IgD-negative memory B cell (primary cell): ENCODE measurements around the gene TGFBI. TPM values are rescaled to one million over a fixed set of nuclear protein-coding genes. Genes with fewer than 3 reads are reported as not detected.

Source experiments
- H3K27ac Mint-ChIP-seq, 3 donors: one replicate each; pipeline ENCODE4 v1.8.0; 2020 to 2022; ENCODE audit warnings: mild to moderate bottlenecking in 3 of 3, mixed read lengths in 3 of 3, moderate library complexity in 1 of 3
- H3K27me3 Mint-ChIP-seq: one replicate; pipeline ENCODE4 v1.8.0; 2021; ENCODE audit warnings: mixed read lengths
- H3K36me3 Mint-ChIP-seq: one replicate; pipeline ENCODE4 v1.8.0; 2020; ENCODE audit warnings: mild to moderate bottlenecking, mixed read lengths
- H3K4me1 Mint-ChIP-seq, 3 donors: one replicate each; pipeline ENCODE4 v1.8.0; 2020 to 2022; ENCODE audit warnings: mixed read lengths in 3 of 3, mild to moderate bottlenecking in 1 of 3
- H3K4me3 Mint-ChIP-seq, 4 donors: one replicate each; pipeline ENCODE4 v1.8.0; 2020 to 2022; ENCODE audit warnings: mild to moderate bottlenecking in 4 of 4, mixed read lengths in 4 of 4, moderate library complexity in 3 of 4
- H3K9me3 Mint-ChIP-seq, 3 donors: one replicate each; pipeline ENCODE4 v1.8.0; 2020 to 2021; ENCODE audit warnings: mixed read lengths in 3 of 3, mild to moderate bottlenecking in 1 of 3
- polyA plus RNA-seq: library from polyadenylated mRNA; unstranded; fragments of 300-500 nt; fragmentation: Illumina TruSeq; gene quantifications from one replicate; pipeline ENCODE4 v1.2.3, GENCODE V29; 2021

TGFBI gene
- polyA plus RNA-seq, 1 donor from 2014 or later: 7.1 TPM

DNA sequence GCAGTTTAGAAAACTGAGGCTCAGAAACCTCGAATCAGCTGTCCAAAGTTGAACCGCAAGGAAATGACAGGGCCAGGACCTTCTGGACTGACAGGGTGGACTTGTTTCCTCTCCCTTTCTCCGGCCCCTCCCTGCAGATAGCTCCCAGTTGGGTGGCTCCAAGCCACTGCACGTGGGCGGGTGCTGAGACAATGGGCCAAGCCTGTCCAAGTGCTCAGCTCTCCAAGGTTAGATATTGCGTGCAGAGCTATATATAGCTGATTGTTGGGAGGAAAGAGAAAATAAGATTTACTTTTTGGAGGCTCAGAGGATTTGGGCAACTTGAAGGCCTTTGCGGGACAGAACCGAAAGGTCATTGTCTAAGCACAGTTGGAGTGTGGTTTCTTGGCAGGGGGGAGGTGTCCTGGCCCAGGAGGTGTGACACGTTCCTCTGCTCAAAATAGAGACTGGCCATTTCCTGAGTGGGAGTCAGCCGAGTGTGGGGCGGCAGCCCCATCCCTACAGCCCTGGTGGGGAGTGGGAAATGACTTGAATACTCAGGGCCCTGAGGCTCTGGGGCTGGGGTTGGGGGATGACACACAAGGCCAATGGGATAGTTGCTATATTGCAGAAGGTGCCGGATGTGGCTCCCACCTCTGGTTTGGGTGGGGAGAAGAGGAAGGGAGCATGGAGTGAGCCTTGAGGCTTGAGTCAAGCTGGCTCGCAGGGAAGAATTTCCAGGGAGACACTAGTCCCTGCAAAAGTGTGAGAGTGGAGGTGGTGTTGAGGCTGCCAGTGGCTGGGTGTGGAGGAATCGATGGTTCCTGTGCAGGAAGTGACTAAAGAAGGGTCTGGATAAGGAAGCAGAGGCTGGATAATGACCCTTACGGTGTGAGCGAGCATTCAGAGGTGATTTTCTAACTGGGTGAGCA lies 59.4 kb downstream of the TGFBI start:
- Mint-ChIP-seq H3K36me3 (no peaks in the 10 kb centered on the region), H3K27ac (no peak overlapping the region), H3K4me3 (no peak overlapping the region), H3K4me1 (no peaks in the 10 kb centered on the region), H3K27me3 (peaks cover 3% of the 10 kb centered on the region), H3K9me3 (no peaks in the 10 kb centered on the region)

GRCh38 chr5:136089791-136090190 lies 61.0 kb downstream of the TGFBI start:
- H3K9me3 Mint-ChIP-seq: no peaks in the 10 kb centered on the region
- peaks cover 1% of the 10 kb centered on the region for H3K27me3 Mint-ChIP-seq
- H3K4me3 Mint-ChIP-seq: no peak overlapping the region

DNA sequence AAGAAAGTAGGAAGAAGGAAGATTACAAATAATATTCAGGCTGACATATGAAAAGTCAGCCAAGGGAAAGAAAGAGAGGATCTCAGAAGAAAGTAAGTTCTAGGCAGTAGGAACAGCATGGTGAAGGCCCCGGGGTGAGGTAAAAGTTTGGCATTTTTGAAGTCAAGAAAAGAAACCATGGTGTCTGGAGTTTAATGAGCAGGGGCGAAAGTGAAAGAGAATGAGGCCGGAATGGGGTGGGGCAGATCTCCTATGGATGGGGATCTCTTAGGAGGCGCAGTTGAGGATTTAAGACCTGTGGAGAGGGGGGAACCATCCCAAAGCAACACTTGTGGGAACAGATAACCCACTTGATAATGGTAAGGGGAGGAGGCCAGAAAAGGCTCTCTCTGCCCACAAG lies 61.5 kb downstream of the TGFBI start:
- peaks cover 1% of the 10 kb centered on the region for H3K27me3 Mint-ChIP-seq
- no peaks in the 10 kb centered on the region for H3K9me3 Mint-ChIP-seq
- H3K36me3 Mint-ChIP-seq: no peaks in the 10 kb centered on the region
- H3K4me1 Mint-ChIP-seq: no peaks in the 10 kb centered on the region
- H3K4me3 Mint-ChIP-seq: no peak overlapping the region
- no peak overlapping the region for H3K27ac Mint-ChIP-seq

More at GRCh38 chr5:136089791-136090190, 61.0 kb downstream of the TGFBI start:
- Mint-ChIP-seq H3K27ac (no peak overlapping the region), H3K36me3 (no peaks in the 10 kb centered on the region), H3K4me1 (no peaks in the 10 kb centered on the region)

- H3K27ac Mint-ChIP-seq: no peak overlapping the region
- H3K36me3 Mint-ChIP-seq: no peaks in the 10 kb centered on the region
- H3K4me1 Mint-ChIP-seq: no peaks in the 10 kb centered on the region
- H3K4me3 Mint-ChIP-seq: no peak overlapping the region
- peaks cover 0 to 2% (median 0%) of the 10 kb centered on the region in 3 donors for H3K9me3 Mint-ChIP-seq
- peaks cover 1% of the 10 kb centered on the region for H3K27me3 Mint-ChIP-seq
These were observed 65.6 kb downstream of the TGFBI start for GRCh38 chr5:136094189-136094912.

- H3K36me3 Mint-ChIP-seq: no peaks in the 10 kb centered on the region
- no peak overlapping the region for H3K4me3 Mint-ChIP-seq
- H3K9me3 Mint-ChIP-seq: peaks cover 0 to 2% (median 0%) of the 10 kb centered on the region in 3 donors
- no peaks in the 10 kb centered on the region for H3K4me1 Mint-ChIP-seq
- peaks cover 1% of the 10 kb centered on the region for H3K27me3 Mint-ChIP-seq
- no peak overlapping the region for H3K27ac Mint-ChIP-seq
These were observed 66.3 kb downstream of the TGFBI start for GRCh38 chr5:136094913-136095641.

DNA sequence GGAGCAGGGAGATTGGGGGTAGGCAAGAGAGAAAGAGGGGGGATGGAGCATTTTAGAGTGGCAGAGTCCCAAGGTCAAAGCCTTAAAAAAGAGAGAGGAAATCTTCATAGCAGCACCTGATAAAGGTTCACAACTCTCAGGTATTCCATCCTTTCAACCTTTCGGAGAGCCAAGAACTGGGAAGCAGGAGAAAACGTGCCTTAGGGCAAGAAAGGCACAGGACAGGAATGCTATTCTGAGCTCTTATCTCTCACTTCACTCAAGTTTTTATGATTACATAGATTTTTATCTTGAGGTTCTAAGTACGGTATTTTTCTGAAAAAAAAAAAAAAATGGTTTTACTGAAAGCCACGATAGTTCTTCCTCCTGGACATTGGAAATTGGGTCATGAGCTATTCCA lies 69.4 kb downstream of the TGFBI start:
- Mint-ChIP-seq H3K9me3 (peaks cover 0 to 2% (median 0%) of the 10 kb centered on the region in 3 donors), H3K36me3 (no peaks in the 10 kb centered on the region), H3K4me1 (no peaks in the 10 kb centered on the region), H3K27ac (no peak overlapping the region), H3K27me3 (no peaks in the 10 kb centered on the region), H3K4me3 (no peak overlapping the region)

DNA sequence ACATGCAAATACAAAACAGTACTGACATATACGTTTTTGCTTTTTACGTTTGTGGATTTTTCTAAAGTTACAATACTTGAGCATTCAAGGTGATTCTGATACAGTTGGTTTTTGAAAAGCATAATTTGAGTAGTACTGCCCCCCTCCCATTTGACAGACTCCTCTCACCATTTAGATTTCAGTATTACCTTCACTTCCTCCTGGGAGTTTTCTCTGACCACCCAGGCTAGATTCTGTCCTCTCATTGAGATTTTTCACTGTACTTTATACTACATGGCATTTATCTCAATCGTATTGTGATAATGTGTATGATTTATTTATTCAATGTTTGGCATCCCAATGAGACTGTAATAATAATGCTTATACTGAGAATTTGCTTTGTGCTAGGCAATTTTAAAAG lies 71.1 kb downstream of the TGFBI start:
- peaks cover 0 to 2% (median 0%) of the 10 kb centered on the region in 3 donors for H3K9me3 Mint-ChIP-seq
- no peaks in the 10 kb centered on the region for H3K4me1 Mint-ChIP-seq
- H3K27ac Mint-ChIP-seq: no peak overlapping the region
- H3K4me3 Mint-ChIP-seq: no peak overlapping the region
- H3K36me3 Mint-ChIP-seq: no peaks in the 10 kb centered on the region
- H3K27me3 Mint-ChIP-seq: peaks cover 2% of the 10 kb centered on the region

- no peaks in the 10 kb centered on the region for H3K36me3 Mint-ChIP-seq
- H3K4me3 Mint-ChIP-seq: no peak overlapping the region
- no peaks in the 10 kb centered on the region for H3K4me1 Mint-ChIP-seq
- H3K27ac Mint-ChIP-seq: no peak overlapping the region
- H3K27me3 Mint-ChIP-seq: peaks cover 2% of the 10 kb centered on the region
- no peaks in the 10 kb centered on the region for H3K9me3 Mint-ChIP-seq
These were observed 73.1 kb downstream of the TGFBI start for GRCh38 chr5:136101884-136102283.

DNA sequence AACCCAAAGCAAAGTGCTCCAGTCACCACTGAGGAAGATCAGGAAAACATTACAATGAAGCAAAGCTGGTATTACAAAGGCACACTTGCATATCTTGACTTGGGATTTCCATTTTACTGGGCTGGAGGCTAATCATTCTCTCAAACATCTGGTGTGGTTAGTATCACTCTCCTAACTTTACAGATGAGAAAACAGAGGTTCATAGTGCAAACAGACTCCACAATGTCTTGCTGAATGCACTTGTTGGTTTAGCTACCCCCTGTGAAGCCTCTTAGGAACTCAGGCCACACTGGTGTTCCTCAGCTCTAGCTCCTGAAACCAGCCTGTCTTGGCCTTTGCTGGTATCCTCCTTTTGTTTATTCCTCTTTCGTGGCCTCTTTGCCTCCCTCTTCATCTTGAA lies 74.3 kb downstream of the TGFBI start:
- no peak overlapping the region for H3K27ac Mint-ChIP-seq
- no peaks in the 10 kb centered on the region for H3K4me1 Mint-ChIP-seq
- H3K27me3 Mint-ChIP-seq: peaks cover 2% of the 10 kb centered on the region
- H3K4me3 Mint-ChIP-seq: no peak overlapping the region
- no peaks in the 10 kb centered on the region for H3K36me3 Mint-ChIP-seq
- H3K9me3 Mint-ChIP-seq: no peaks in the 10 kb centered on the region

- peaks cover 2% of the 10 kb centered on the region for H3K27me3 Mint-ChIP-seq
- H3K4me3 Mint-ChIP-seq: no peak overlapping the region
- H3K4me1 Mint-ChIP-seq: no peaks in the 10 kb centered on the region
- no peaks in the 10 kb centered on the region for H3K9me3 Mint-ChIP-seq
- H3K27ac Mint-ChIP-seq: no peak overlapping the region
- H3K36me3 Mint-ChIP-seq: no peaks in the 10 kb centered on the region
These were observed 75.6 kb downstream of the TGFBI start for GRCh38 chr5:136104306-136104965.

GRCh38 chr5:136106351-136107031 lies 77.7 kb downstream of the TGFBI start:
- peaks cover 0 to 2% (median 2%) of the 10 kb centered on the region in 3 donors for H3K4me1 Mint-ChIP-seq
- no peak overlapping the region for H3K27ac Mint-ChIP-seq
- peaks cover 2% of the 10 kb centered on the region for H3K27me3 Mint-ChIP-seq
- H3K36me3 Mint-ChIP-seq: no peaks in the 10 kb centered on the region
- H3K4me3 Mint-ChIP-seq: no peak overlapping the region
- no peaks in the 10 kb centered on the region for H3K9me3 Mint-ChIP-seq

DNA sequence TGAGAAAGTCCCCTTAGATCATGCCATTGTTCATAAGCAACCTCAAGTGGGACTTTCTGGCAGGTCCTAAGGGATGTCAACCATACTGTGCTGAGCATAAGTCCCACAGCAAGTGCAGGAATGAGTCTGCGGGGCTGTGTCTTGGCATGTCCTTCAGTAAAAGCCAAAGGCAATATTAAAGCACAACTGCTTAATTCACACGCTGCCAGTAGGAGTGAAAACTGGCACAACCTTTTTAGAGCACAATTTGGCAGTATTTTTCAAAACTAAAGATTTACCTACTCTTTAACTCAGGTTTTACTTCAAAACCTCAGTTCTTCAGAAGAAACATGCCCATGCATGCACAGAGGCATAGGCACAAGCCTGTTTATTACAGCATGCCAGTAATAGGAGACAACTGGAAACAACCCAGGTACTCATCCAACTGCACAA lies 79.4 kb downstream of the TGFBI start:
- Mint-ChIP-seq H3K27me3 (peaks cover 2% of the 10 kb centered on the region), H3K4me1 (peaks cover 0 to 2% (median 2%) of the 10 kb centered on the region in 3 donors), H3K9me3 (no peaks in the 10 kb centered on the region), H3K27ac (no peak overlapping the region), H3K4me3 (no peak overlapping the region), H3K36me3 (no peaks in the 10 kb centered on the region)

DNA sequence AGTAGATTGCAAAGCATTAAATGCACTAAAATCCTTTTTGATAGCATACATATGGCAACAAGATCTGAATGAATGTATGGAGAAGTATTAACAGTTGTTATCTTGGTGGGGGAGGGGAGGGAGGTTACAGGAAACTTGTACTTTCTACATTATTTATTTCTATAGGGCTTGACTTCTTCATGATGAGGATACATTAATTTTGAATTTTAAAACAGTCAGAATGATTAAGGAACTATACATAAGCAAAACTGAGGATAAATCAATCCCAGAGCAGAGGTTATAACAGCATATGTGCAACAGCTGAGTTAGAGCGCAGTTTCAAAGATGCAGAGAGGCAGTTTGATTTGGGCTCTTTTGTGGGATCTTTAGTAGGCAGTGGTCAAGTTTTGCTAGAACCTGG lies 80.0 kb downstream of the TGFBI start:
- no peaks in the 10 kb centered on the region for H3K9me3 Mint-ChIP-seq

GRCh38 chr5:136109453-136110135 lies 80.8 kb downstream of the TGFBI start:
- Mint-ChIP-seq H3K4me1 (peaks cover 0 to 2% (median 2%) of the 10 kb centered on the region in 3 donors), H3K36me3 (no peaks in the 10 kb centered on the region), H3K4me3 (no peak overlapping the region), H3K27ac (no peak overlapping the region), H3K9me3 (no peaks in the 10 kb centered on the region), H3K27me3 (no peaks in the 10 kb centered on the region)

More for the DNA sequence above, 80.0 kb downstream of the TGFBI start:
- no peak overlapping the region for H3K27ac Mint-ChIP-seq
- H3K4me1 Mint-ChIP-seq: peaks cover 0 to 2% (median 2%) of the 10 kb centered on the region in 3 donors
- H3K36me3 Mint-ChIP-seq: no peaks in the 10 kb centered on the region
- H3K27me3 Mint-ChIP-seq: no peaks in the 10 kb centered on the region
- H3K4me3 Mint-ChIP-seq: no peak overlapping the region
